ENCODE data around the gene GFOD1.

GRCh38 chr6:13421425-13422059 lies 65.9 kb downstream of the GFOD1 start:
- TF ChIP-seq, protein P1, sequence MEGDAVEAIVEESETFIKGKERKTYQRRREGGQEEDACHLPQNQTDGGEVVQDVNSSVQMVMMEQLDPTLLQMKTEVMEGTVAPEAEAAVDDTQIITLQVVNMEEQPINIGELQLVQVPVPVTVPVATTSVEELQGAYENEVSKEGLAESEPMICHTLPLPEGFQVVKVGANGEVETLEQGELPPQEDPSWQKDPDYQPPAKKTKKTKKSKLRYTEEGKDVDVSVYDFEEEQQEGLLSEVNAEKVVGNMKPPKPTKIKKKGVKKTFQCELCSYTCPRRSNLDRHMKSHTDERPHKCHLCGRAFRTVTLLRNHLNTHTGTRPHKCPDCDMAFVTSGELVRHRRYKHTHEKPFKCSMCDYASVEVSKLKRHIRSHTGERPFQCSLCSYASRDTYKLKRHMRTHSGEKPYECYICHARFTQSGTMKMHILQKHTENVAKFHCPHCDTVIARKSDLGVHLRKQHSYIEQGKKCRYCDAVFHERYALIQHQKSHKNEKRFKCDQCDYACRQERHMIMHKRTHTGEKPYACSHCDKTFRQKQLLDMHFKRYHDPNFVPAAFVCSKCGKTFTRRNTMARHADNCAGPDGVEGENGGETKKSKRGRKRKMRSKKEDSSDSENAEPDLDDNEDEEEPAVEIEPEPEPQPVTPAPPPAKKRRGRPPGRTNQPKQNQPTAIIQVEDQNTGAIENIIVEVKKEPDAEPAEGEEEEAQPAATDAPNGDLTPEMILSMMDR (IDR thresholded peaks at IDR 0.05) = no peak
- TF ChIP-seq POLR2AphosphoS5 (IDR thresholded peaks at IDR 0.05) (no peak), POLR2A (IDR thresholded peaks at IDR 0.05) (no peak)
